ENCODE data around the gene CDCA4.
"Not testable (repeated sequence)": the region's sequence is repeated elsewhere in the genome, so short reads cannot be mapped to it uniquely, and the experiment has no call there.

The CDCA4 gene

DNA sequence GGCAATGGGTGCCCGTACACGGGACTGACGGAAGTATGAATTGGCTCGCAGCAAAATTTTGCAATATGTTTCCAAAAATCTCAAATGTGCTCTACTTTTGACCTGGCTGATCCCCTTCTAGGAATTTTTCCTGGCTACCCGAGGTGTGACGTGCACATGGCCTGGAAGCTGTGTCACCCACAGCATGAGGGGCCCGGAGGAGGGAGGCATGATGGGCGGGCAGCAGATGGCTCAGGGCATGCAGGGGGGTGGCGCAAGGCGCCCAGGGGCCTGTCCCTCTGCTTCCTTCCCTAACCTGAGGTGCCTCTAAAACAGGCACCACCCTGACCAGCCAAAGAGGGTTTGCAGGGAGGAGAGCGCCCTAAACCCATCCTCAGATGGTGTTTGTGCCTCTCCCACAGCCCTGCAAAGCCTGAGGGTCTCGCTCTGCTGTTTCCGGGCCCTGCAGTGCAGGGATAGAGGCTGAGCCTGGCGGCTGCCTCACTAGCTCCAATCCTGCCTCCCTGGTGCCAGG lies 37.7 kb upstream of the CDCA4 start:
- DNase-seq (ENCODE audit: low read depth in 3 of 3), result no peak

DNA sequence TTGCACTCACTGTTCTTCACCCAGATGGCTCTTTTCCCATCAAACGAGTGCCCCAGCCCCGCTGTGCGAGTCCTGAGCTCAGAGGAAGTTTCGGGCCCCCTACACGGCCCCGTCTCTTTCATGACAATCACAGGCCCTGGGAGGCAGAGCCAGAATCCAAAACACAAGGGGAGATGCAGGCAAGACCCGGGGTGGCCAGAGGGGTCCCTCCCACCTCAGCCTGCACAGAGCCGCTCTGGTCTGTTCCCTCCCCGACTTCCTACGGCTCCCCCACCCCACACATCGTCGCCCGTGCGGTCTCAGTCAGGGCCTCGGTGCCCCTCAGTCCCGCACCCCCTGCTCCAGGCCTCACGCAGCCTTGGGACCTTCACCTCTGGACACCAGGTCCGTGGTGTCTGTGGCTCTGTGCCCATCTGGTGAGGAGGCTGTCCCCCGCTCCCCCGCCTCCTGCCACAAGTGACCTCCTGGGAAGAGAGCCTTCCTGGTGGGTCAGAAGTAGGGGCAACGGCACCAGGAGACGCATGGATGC lies 35.5 kb upstream of the CDCA4 start:
- DNase-seq (ENCODE audit: low read depth in 3 of 3), result no peak

DNA sequence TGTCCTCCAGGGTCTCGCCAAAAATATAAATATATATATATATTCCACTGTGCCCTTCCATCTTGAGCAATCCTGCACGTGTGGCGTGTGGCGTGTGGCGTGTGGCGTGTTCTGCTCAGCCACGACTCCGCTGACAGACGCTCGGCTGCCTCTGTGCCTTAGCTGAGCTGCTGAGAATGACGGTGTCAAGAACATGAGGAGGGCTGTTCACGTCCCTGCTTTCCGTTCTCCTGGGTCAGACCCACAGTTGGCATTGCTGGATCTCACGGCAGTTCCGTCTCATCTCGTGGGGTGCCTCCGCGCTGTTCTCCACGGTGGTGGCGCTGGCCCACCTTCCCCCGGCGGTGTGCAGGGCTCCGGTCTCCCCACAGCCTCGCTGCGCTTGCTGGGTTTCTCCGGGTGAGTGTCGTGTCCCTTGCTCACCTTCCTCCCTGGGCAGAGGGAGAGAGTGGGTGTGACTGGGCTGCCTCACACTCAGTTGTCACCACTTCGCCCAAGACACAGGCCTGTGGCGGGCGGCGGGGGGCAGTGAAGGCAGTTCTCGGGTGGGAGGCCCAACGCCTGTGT lies 34.9 kb upstream of the CDCA4 start:
- DNase-seq (ENCODE audit: low read depth in 3 of 3), result no peak

DNA sequence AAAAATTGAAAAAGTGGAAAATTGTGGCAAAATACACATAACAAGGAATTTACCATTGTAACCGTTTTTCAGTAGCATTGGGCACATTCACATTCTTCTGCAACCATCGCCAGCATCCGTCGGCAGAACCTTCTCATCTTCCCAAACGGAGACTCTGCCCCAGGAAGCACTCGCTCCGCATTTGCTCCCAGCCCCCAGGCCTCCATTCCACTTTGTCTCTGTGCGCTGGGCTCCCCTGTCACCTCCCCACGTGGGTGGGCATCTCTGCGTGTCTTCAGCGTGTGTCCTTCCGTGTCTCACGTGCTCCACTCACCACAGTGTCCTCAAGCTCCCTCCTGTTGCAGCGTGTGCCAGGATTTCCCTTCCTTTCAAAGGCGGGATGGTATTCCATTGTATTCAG lies 34.5 kb upstream of the CDCA4 start:
- DNase-seq (ENCODE audit: low read depth in 3 of 3), result no peak

- no peak for DNase-seq (ENCODE audit: low read depth in 3 of 3)
Measured at GRCh38 chr14:105053996-105054395, 33.1 kb upstream of the CDCA4 start.

- no peak for DNase-seq (ENCODE audit: low read depth in 3 of 3)
Measured at GRCh38 chr14:105053421-105053820, 32.5 kb upstream of the CDCA4 start.

DNA sequence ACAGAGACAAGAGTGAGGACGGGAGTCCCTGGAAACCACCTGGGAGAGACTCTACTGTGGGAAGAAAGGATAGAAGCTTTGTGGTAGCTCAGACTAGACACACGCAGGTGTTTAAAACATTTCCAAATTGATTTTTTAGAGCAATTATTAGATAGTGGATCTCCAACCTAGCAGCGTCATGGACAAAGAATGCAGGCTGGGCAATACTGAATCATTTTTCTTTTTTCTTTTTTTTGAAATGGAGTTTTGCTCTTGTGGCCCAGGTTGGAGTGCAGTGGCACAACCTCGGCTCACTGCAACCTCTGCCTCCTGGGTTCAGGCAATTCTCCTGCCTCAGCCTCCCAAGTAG lies 31.2 kb upstream of the CDCA4 start:
- DNase-seq (ENCODE audit: low read depth in 3 of 3), result no peak

DNA sequence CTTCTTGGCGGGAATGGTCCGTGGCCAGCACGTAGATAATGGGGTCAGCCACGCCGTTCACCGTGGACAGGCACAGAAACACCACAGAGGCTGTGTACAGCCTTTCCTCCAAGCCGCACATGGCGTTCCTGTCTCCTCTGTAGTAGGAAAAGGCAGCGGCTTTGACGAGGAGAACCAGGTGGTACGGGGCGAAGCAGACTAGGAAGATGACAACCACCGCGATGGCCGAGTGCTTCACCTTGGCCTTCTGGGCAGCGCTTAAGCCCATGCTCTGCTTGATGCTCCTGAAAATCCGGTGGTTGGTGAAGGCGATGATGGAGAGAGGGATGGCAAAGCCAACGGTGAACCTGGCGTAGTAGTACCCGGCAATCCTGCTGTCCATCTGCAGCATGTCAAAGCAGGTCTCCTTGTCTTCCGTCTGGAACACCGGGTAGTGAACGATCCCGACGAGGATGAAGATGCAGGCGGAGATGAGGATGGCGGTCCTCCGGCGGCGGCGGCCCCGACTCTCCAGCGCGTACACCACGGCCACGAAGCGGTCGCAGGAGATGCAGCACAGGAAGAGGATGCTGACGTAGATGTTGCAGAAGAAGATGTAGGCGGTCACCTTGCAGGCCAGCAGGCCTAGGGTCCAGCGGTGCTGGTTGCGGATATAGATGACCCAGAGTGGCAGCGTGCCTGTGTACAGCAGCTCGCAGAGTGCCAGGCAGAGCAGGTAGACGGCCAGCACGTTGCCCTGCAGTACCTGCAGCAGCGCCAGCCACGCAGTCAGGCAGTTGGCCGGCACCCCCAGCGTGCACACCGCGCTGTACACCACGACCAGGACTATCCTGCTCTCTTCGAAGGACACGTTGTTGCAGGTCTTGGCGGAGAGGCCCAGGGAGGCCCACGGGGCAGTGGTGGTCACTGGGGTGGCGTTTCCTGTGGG lies 30.6 kb upstream of the CDCA4 start:
- no peak for DNase-seq (ENCODE audit: low read depth in 3 of 3)

GRCh38 chr14:105050551-105050897 lies 29.6 kb upstream of the CDCA4 start:
- DNase-seq (ENCODE audit: low read depth in 3 of 3), result no peak

- DNase-seq (ENCODE audit: low read depth in 3 of 3), result no peak
Measured at GRCh38 chr14:105049753-105050550, 29.1 kb upstream of the CDCA4 start.

GRCh38 chr14:105047283-105048016 lies 26.6 kb upstream of the CDCA4 start:
- DNase-seq (ENCODE audit: low read depth in 3 of 3), result no peak

GRCh38 chr14:105046891-105047282 lies 26.0 kb upstream of the CDCA4 start:
- DNase-seq (ENCODE audit: low read depth in 3 of 3), result no peak

- DNase-seq (ENCODE audit: low read depth in 3 of 3), result peak; percentile 86 to 90 (median 88)
Measured at GRCh38 chr14:105045710-105046326, 24.9 kb upstream of the CDCA4 start.

GRCh38 chr14:105043641-105044040 lies 22.8 kb upstream of the CDCA4 start:
- DNase-seq (ENCODE audit: low read depth in 3 of 3), result no peak

DNA sequence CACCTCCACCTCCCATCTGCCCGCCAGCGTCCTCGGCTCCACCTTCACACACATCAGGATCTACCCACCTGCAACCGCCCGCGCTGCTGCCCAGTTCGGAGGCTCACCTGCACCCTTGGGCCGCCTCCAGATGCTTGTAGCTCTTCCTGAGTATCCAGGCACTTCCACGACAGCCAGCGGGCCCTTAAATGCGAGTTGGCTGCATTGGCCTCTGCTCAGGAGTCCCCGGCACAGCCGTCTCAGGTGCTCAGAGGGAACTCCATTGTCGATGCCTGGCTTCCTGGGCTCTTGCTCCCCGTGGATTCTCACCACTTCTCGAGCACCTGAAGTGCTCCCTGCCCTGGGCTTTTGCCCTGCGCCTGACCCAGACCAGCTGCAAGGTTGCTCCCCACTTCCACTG lies 21.9 kb upstream of the CDCA4 start:
- no peak for DNase-seq (ENCODE audit: low read depth in 3 of 3)

GRCh38 chr14:105041841-105042765 lies 21.2 kb upstream of the CDCA4 start:
- no peak for DNase-seq (ENCODE audit: low read depth in 3 of 3)

GRCh38 chr14:105039458-105040205 lies 18.7 kb upstream of the CDCA4 start:
- DNase-seq (ENCODE audit: low read depth in 3 of 3), result no peak

DNA sequence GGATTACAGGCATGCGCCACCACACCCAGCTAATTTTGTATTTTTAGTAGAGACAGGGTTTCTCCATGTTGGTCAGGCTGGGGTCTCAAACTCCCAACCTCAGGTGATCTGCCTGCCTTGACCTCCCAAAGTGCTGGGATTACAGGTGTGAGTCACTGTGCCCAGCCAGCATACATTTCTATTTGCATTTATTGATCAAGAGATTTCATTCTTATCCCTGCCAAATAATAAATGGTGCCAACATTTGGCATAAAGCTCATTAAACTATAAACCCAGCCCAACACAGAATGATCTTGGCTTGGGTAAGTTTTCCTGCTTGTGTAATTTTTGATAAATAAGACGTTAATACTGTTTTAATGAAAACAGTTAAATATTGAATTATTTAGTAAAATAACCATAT lies 14.7 kb upstream of the CDCA4 start:
- not testable (repeated sequence) for DNase-seq (ENCODE audit: low read depth in 3 of 3)

GRCh38 chr14:105034315-105035039 lies 13.6 kb upstream of the CDCA4 start:
- no peak for DNase-seq (ENCODE audit: low read depth in 3 of 3)
